SU-DHL-6 (cell line): ENCODE data around the gene ERC1.

ENCODE experiments used
- EZH2phosphoT487 ChIP-seq: fragments of 200-600 bp; sonication (generic), shearing (Covaris generic); conservative IDR thresholded peaks from 2 replicates; pipeline ENCODE4 v1.6.1; 2018; ENCODE audit warnings: mild to moderate bottlenecking, antibody characterized with exemption, low read length, moderate library complexity, mixed read lengths
- TF ChIP-seq, protein P1 (sequence below): fragments of 200-600 bp; sonication (generic); IDR thresholded peaks from one replicate; pipeline ENCODE4 v1.5.1; 2017; ENCODE audit warnings: antibody characterized with exemption, mild to moderate bottlenecking, low read length, moderate library complexity; ENCODE audit not compliant: insufficient read depth, poor library complexity, severe bottlenecking

DNA sequence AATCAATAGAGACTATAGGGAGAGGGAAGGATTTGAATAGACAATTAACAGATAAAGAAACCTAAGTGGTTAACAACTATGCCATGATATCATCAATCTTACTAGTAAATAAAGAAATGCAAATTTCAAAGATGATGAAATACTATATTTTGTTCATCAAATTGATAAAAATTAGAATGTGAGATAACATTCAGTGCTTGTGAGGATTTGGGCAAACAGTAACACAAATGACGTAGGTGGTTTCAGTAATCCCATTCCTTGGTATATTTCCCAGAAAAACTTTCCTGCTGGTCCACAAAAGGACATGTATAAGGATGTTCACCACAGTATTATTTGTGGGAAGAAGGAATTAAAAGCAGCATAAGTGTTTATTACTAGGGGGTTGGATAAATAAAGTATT lies 136.0 kb downstream of the ERC1 start:
- TF ChIP-seq, protein P1, sequence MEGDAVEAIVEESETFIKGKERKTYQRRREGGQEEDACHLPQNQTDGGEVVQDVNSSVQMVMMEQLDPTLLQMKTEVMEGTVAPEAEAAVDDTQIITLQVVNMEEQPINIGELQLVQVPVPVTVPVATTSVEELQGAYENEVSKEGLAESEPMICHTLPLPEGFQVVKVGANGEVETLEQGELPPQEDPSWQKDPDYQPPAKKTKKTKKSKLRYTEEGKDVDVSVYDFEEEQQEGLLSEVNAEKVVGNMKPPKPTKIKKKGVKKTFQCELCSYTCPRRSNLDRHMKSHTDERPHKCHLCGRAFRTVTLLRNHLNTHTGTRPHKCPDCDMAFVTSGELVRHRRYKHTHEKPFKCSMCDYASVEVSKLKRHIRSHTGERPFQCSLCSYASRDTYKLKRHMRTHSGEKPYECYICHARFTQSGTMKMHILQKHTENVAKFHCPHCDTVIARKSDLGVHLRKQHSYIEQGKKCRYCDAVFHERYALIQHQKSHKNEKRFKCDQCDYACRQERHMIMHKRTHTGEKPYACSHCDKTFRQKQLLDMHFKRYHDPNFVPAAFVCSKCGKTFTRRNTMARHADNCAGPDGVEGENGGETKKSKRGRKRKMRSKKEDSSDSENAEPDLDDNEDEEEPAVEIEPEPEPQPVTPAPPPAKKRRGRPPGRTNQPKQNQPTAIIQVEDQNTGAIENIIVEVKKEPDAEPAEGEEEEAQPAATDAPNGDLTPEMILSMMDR: no peak
- no peak for TF ChIP-seq EZH2phosphoT487
